HG03457 (cell line): ENCODE data around the gene CRISPLD2.
"Not testable (repeated sequence)": the region's sequence is repeated elsewhere in the genome, so short reads cannot be mapped to it uniquely, and the experiment has no call there.

Experiments
- ATAC-seq: cut with Tn5 transposase; IDR thresholded peaks from one replicate; pipeline ENCODE4 v1.9.1; 2021; ENCODE audit warnings: moderate number of reproducible peaks; ENCODE audit not compliant: unreplicated experiment

CRISPLD2 gene

GRCh38 chr16:84821179-84821578 is 1.4 kb downstream of the CRISPLD2 start:
- ATAC-seq: no peak

- ATAC-seq: no peak
These were observed 2.2 kb downstream of the CRISPLD2 start for GRCh38 chr16:84821728-84822689.

GRCh38 chr16:84822990-84823389 is 3.2 kb downstream of the CRISPLD2 start:
- ATAC-seq: no peak

- no peak for ATAC-seq
These were observed 3.7 kb downstream of the CRISPLD2 start for GRCh38 chr16:84823484-84823883.

- ATAC-seq: no peak
These were observed 4.1 kb downstream of the CRISPLD2 start for GRCh38 chr16:84823926-84824325.

- ATAC-seq: no peak
These were observed 6.2 kb downstream of the CRISPLD2 start for GRCh38 chr16:84825896-84826557.

DNA sequence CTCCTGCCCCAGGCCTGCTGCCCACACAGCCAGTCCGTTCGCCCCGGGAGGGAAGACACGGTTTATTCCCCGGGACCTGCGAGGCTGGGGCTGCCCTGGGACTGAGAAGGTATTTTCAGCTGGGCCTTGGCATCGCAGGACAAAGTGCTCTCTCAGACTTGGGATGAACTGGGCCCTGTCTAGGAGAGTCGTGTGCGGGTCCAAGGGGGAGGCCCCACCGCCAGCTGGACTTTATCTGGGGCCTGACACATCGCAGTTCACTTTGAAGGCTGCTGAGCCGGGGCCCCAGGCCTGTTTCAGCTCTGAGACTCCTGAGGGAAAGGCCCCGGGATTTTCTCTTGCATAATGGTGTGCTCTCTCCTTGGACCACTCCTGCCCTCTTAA is 6.8 kb downstream of the CRISPLD2 start:
- no peak for ATAC-seq

DNA sequence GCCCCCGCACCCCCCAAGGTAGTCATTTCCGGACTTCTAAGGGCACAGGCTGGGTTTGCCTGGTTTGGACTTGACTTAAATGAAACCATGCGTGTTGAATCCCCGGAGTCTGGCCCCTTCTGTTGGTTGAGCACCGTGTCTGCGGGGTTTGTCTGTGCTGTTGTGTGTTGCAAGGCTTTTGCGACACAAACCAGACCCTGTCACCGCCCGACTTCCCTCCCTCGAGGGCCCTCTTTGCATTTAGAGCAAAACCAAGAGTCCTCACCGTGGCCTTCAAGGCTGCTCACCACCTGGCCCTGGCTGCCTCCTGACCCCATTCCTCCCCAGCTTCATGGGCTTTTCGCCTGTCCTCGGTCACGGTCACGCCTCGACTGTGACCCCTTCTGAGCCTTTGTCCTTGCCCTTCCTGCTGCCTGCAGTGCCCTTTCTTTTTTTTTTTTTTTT is 7.4 kb downstream of the CRISPLD2 start:
- no peak for ATAC-seq

- no peak for ATAC-seq
These were observed 8.1 kb downstream of the CRISPLD2 start for GRCh38 chr16:84827897-84828296.

- ATAC-seq: no peak
These were observed 8.5 kb downstream of the CRISPLD2 start for GRCh38 chr16:84828322-84828721.

DNA sequence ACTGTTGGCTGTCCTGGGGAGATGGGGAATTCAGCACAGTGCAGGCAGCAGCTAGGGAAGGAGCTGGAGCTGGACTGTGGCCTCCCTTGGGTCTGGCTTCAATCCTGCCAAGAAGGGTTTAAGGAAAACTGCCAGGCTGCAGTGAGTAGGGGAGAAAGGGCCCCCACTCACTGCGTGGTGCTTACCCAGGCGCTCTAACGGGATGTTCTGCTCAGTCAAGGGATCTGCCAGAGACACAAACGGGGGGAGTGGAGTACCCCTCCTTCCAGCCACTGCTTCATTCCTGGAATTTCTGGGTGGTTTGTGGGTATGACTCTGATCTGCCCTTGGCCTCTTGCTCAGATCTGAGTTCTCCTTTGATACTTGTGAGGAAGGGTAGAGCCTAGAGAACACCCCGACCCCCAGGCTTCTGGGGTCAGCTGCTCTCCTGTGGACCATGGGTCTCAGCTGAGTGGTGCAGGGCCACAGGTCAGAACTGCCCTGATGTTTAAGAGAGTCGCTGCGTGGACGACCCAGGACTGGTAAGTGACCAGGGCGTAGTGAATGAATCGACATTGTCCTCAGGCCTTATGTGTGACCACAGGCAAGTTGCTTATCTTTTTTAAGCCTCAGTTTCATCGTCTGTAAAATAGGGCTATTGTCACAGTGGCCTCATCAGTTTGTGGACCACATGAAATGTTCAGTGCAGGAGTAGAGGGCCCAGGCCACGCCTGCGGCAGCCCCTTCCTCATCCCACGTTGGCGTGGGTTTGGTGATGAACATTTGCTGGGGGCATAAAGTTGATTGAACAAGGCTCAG is 9.6 kb downstream of the CRISPLD2 start:
- ATAC-seq: no peak

- ATAC-seq: no peak
These were observed 11.1 kb downstream of the CRISPLD2 start for GRCh38 chr16:84830765-84831384.

- not testable (repeated sequence) for ATAC-seq
These were observed 11.9 kb downstream of the CRISPLD2 start for GRCh38 chr16:84831728-84832127.

- ATAC-seq: no peak
These were observed 12.8 kb downstream of the CRISPLD2 start for GRCh38 chr16:84832488-84833143.

- no peak for ATAC-seq
These were observed 13.3 kb downstream of the CRISPLD2 start for GRCh38 chr16:84833144-84833500.

DNA sequence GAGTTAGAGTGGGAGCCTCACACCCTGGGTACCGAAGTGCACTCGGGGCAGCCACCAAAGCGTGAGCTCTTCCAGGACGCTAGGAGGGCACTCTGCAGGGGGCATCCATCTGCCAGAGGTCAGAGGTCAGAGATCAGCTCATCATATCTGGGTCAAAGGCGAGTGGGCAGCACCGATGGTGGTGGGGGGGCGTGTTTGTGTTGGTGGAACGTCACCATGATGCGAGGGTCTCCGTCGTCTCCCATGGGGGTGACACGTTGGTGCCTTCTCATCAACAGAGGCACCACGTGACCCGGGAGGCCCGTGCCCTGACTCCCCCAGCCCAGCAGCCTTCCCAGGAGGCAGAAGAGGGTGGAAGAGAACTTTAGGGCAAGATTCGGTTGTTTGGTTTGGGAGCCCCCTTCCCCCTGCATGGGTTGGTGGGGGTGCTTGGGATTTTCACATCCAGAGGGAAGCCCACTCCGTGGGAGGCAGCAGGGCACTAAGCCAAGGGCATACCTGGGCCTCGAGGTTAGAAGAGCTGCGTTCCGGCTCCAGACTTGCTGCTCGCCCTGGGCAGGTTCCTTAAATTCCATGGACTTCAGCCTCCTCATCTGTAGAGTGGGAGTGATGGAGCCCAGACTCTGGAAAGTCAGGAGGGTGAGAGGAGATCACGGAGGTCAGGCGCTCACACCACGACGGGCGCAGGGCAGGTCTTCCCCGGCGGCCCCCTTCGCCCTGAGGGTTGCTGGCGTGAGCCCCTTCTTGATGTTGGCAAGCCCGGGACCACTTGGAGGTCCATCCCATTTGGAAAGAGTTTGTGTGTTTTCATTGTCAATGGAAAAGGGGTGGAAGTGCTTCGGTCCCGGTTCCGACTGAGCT is 14.0 kb downstream of the CRISPLD2 start:
- ATAC-seq: no peak

DNA sequence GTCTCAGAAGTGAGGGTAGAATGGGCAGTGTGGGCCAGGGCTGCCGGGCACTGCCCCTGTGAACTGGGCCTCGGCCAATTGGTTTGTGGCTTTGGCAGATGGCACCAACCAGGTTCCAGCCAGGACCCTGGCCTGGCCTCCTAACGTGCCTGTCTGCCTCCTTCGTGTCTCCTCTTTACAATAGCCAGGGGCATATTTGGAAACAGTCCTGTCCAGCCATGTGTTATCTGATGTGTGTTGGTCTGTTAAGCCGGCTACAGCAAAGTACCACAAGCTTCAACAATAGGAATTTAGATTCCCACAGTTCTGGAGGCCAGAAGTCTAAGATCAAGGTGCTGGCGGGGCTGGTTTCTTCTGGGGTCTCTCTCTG is 14.6 kb downstream of the CRISPLD2 start:
- no peak for ATAC-seq

GRCh38 chr16:84836234-84836647 is 16.5 kb downstream of the CRISPLD2 start:
- no peak for ATAC-seq

DNA sequence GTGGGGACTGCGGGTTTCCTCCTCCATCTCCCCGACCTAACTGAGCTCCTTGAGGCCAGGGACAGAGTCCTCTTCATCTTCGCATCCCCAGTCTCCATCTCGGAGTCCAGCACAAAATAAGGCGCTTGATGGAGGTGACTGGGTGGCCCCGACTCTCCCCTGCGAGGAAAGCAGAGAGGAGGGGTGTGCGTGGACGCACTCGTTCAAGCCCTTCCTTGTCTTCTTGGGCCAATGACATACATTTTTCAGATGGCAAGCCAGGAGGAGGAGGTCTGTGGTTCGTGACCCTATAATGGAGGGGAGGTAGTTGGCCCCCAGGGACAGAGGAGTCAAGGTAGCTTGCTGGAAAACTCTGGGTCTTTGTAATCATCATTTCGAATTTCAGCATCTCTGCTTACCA is 17.2 kb downstream of the CRISPLD2 start:
- no peak for ATAC-seq
